NB4 (cell line): ENCODE measurements around the gene ZDHHC1.

Source experiments
- CTCF ChIP-seq: IDR thresholded peaks from one replicate; pipeline ENCODE4 v1.5.1; 2012; ENCODE audit warnings: low read depth, low read length
- POLR2A ChIP-seq: IDR thresholded peaks from 2 replicates; pipeline ENCODE4 v1.6.1; 2011; ENCODE audit warnings: mild to moderate bottlenecking; ENCODE audit not compliant: insufficient read length; ENCODE audit errors: extremely low read depth
- TF ChIP-seq, protein P1 (sequence below): IDR thresholded peaks from 2 replicates; pipeline ENCODE4 v1.6.1; 2011; ENCODE audit warnings: low read depth, low read length

- TF ChIP-seq CTCF, result no peak
- no peak for TF ChIP-seq POLR2A
- TF ChIP-seq, protein P1, sequence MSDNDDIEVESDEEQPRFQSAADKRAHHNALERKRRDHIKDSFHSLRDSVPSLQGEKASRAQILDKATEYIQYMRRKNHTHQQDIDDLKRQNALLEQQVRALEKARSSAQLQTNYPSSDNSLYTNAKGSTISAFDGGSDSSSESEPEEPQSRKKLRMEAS, result no peak
Measured at GRCh38 chr16:67421030-67421429, 4.8 kb upstream of the ZDHHC1 start.
